ENCODE measurements around the gene NEK1.

- TF ChIP-seq CTCF (IDR thresholded peaks at IDR 0.05; ENCODE audit: insufficient read depth, low read length, poor library complexity, severe bottlenecking) (no peak), EZH2phosphoT487 (conservative IDR thresholded peaks at IDR 0.05; ENCODE audit: low read length) (no peak)
These were observed 17.7 kb downstream of the NEK1 start for GRCh38 chr4:169594560-169595195.
